ENCODE data around the gene IKZF1. TPM values are rescaled to one million over a fixed set of nuclear protein-coding genes. Genes with fewer than 3 reads are reported as not detected.

IKZF1 gene
- total and polyA plus RNA-seq, 4 donors: 4.0 to 37.8 (median 18.5) TPM

DNA sequence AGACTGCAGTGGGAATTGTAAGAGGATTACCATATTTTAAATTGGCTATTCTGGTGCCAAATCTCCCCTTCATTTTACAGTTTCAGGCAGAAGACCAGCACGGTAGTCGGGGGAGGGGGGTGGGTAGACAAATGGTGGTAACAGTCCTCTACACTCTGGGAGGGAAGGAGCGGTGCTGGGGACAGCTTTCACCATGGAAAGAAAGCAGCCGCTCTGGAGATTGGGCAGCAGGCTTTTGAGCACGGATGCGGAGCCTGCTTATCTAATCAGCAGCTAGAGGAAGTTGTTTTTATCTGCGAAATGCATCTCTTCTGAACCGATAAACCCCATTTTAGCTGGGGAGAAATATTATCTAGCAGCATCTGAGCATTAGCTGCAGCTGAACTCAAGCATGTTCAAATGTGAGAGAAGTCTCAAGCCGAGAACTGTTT is 28.7 kb downstream of the IKZF1 start:
- H3K27ac ChIP-seq (ENCODE audit: low read depth in 1 of 2, low read length in 1 of 2): no peak overlapping the region
- H3K9ac ChIP-seq (ENCODE audit: insufficient read depth in 1 of 2, low read length in 2 of 2): no peak overlapping the region
- 3 to 8% methylated on average over 9 of the region's 9 CpGs for WGBS, 2 donors
- H3K36me3 ChIP-seq (ENCODE audit: control insufficient read depth in 4 of 4, insufficient read depth in 4 of 4, low read length in 4 of 4): no peaks in the 10 kb centered on the region
- TF ChIP-seq, protein P1, sequence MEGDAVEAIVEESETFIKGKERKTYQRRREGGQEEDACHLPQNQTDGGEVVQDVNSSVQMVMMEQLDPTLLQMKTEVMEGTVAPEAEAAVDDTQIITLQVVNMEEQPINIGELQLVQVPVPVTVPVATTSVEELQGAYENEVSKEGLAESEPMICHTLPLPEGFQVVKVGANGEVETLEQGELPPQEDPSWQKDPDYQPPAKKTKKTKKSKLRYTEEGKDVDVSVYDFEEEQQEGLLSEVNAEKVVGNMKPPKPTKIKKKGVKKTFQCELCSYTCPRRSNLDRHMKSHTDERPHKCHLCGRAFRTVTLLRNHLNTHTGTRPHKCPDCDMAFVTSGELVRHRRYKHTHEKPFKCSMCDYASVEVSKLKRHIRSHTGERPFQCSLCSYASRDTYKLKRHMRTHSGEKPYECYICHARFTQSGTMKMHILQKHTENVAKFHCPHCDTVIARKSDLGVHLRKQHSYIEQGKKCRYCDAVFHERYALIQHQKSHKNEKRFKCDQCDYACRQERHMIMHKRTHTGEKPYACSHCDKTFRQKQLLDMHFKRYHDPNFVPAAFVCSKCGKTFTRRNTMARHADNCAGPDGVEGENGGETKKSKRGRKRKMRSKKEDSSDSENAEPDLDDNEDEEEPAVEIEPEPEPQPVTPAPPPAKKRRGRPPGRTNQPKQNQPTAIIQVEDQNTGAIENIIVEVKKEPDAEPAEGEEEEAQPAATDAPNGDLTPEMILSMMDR (IDR thresholded peaks at IDR 0.05; ENCODE audit: control extremely low read depth, extremely low read depth): no peak
- H3K27me3 ChIP-seq (ENCODE audit: control insufficient read depth in 3 of 3, insufficient read depth in 3 of 3, low read length in 2 of 3): peaks cover 0 to 10% (median 3%) of the 10 kb centered on the region in 3 donors
- H3K4me1 ChIP-seq (ENCODE audit: control insufficient read depth in 5 of 5, insufficient read depth in 5 of 5, low read length in 5 of 5): peaks cover 0 to 13% (median 0%) of the 10 kb centered on the region in 5 donors
- no peaks in the 10 kb centered on the region for H3K9me3 ChIP-seq (ENCODE audit: control insufficient read depth in 4 of 4, insufficient read depth in 3 of 4, low read length in 3 of 4)
- H3K4me3 ChIP-seq: no peak overlapping the region
- DNase-seq (peak in 2 of 3 donors; percentile 22 to 54), ATAC-seq (ENCODE audit: insufficient read depth, low FRiP score) (no peak)

DNA sequence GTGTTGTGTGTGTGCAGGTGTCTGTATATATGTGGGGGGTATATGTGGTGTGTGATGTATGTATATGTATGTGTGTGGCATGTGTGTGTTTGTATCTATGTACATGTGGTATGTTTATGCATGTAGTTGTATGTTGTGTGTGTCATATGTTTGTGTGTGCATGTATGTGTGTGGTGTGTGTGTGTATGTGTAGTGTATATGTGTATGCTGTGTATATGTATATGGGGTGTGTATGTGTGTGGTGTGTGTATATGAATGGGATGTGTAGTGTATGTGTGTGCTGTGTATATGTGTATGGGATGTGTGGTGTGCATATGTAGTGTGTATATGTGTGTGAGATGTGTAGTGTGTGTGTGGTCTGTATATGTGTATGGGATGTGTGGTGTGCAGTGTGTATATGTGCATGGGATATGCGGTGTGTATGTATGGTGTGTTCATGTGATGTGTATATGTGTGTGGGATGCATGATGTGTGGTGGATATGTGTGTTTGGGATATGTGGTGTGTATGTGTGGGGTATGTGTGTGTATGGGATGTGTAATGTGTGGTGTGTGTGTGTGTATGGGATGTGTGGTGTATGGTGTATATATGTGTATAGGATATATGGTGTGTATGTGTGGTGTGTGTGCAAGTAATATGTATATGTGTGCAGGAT is 30.0 kb downstream of the IKZF1 start:
- Histone ChIP-seq H3K9me3 (ENCODE audit: control insufficient read depth in 4 of 4, insufficient read depth in 3 of 4, low read length in 3 of 4) (no peaks in the 10 kb centered on the region), H3K4me1 (ENCODE audit: control insufficient read depth in 5 of 5, insufficient read depth in 5 of 5, low read length in 5 of 5) (peaks cover 0 to 13% (median 0%) of the 10 kb centered on the region in 5 donors), H3K36me3 (ENCODE audit: control insufficient read depth in 4 of 4, insufficient read depth in 4 of 4, low read length in 4 of 4) (no peaks in the 10 kb centered on the region), H3K27me3 (ENCODE audit: control insufficient read depth in 3 of 3, insufficient read depth in 3 of 3, low read length in 2 of 3) (peaks cover 0 to 5% (median 3%) of the 10 kb centered on the region in 3 donors), H3K9ac (ENCODE audit: insufficient read depth in 1 of 2, low read length in 2 of 2) (no peak overlapping the region), H3K27ac (ENCODE audit: low read depth in 1 of 2, low read length in 1 of 2) (no peak overlapping the region), H3K4me3 (no peak overlapping the region)
- TF ChIP-seq, protein P1 (IDR thresholded peaks at IDR 0.05; ENCODE audit: control extremely low read depth, extremely low read depth): no peak
- 98 to 100% methylated on average over 1 of the region's 1 CpG for WGBS, 2 donors
- no peak for DNase-seq
- no peak for ATAC-seq (ENCODE audit: insufficient read depth, low FRiP score)

DNA sequence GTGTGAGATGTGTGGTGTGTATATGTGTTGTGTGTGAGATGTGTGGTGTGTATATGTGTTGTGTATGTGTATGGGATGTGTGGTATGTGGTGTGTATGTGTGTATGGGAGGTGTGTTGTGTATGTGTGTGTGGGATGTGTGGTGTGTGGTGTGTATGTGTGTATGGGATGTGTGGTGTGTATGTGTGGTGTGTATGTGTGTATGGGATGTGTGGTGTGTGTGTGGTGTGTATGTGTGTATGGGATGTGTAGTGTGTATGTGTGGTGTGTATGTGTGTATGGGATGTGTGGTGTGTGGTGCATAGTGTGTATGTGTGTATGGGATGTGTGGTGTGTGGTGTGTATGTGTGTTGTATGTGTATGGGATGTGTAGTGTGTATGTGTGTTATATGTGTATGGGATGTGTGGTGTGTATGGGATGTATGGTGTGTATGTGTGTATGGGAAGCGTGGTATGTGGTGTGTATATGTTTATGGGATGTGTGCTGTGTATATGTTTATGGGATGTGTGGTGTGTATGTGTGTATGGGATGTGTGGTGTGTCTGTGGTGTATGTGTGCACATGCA is 30.8 kb downstream of the IKZF1 start:
- Histone ChIP-seq H3K9me3 (ENCODE audit: control insufficient read depth in 4 of 4, insufficient read depth in 3 of 4, low read length in 3 of 4) (no peaks in the 10 kb centered on the region), H3K9ac (ENCODE audit: insufficient read depth in 1 of 2, low read length in 2 of 2) (no peak overlapping the region), H3K27ac (ENCODE audit: low read depth in 1 of 2, low read length in 1 of 2) (no peak overlapping the region), H3K4me1 (ENCODE audit: control insufficient read depth in 5 of 5, insufficient read depth in 5 of 5, low read length in 5 of 5) (peaks cover 0 to 13% (median 0%) of the 10 kb centered on the region in 5 donors), H3K4me3 (no peak overlapping the region), H3K27me3 (ENCODE audit: control insufficient read depth in 3 of 3, insufficient read depth in 3 of 3, low read length in 2 of 3) (peaks cover 0 to 4% (median 3%) of the 10 kb centered on the region in 3 donors), H3K36me3 (ENCODE audit: control insufficient read depth in 4 of 4, insufficient read depth in 4 of 4, low read length in 4 of 4) (no peaks in the 10 kb centered on the region)
- TF ChIP-seq, protein P1 (IDR thresholded peaks at IDR 0.05; ENCODE audit: control extremely low read depth, extremely low read depth): no peak
- ATAC-seq (ENCODE audit: insufficient read depth, low FRiP score) (no peak), DNase-seq (no peak)
- WGBS, 2 donors: 94 to 100% methylated on average over 1 of the region's 1 CpG

All from lung (tissue), 12 donors.